NCI-H345 treated with DMSO at 0.1 percent for 48 hours (cell line): ENCODE results near the gene RMRP.

Experiments used
- DNase-seq: peaks from one replicate; lab custom pipeline; 2025; ENCODE audit not compliant: unreplicated experiment; lab: John Stamatoyannopoulos, UW

RMRP gene

DNA sequence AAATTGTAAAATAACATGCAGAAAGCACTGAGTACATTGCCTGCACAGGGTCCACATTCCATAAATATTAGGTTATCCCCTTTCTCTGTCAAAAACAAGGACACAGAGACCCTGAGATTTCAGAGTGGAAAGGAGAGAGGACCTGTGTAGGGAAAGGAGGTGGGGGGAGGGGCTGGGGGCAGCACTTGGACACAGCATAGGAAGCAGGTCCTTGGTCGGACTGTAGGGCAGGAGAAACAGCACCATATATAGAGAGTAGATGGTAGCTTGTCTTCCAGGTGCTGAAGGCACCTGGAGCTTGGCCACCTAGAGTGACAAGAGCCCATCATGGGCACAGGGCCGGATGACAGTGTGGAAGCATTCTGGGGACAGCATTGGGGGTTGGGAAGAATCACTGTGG is 29.5 kb upstream of the RMRP start:
- no peak for DNase-seq

GRCh38 chr9:35686222-35687203 is 28.7 kb upstream of the RMRP start:
- DNase-seq, result no peak

DNA sequence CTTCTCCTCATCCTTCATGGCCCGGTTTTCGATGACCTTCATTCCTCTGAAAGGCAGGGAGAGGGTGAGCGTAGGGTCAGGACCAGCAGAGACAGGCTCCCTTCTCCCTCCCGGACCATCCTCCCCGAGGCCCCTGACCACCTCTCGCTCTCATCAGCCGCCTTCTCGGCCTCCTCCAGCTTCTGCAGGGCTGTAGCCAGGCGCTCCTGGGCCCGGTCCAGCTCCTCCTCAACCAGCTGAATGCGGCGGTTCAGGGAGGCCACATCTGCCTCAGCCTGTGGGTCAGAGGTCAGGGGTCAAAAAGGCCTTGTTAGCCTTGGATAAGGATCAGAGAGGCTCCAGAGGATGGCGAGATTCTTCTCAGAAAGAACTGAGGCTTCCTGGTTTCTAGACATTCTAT is 27.7 kb upstream of the RMRP start:
- no peak for DNase-seq

- DNase-seq, result no peak
These were observed 27.1 kb upstream of the RMRP start for GRCh38 chr9:35684921-35685320.

GRCh38 chr9:35683323-35683722 is 25.5 kb upstream of the RMRP start:
- no peak for DNase-seq

- DNase-seq, result no peak
These were observed 24.9 kb upstream of the RMRP start for GRCh38 chr9:35682520-35683315.

- DNase-seq, result no peak
These were observed 24.2 kb upstream of the RMRP start for GRCh38 chr9:35682051-35682450.

DNA sequence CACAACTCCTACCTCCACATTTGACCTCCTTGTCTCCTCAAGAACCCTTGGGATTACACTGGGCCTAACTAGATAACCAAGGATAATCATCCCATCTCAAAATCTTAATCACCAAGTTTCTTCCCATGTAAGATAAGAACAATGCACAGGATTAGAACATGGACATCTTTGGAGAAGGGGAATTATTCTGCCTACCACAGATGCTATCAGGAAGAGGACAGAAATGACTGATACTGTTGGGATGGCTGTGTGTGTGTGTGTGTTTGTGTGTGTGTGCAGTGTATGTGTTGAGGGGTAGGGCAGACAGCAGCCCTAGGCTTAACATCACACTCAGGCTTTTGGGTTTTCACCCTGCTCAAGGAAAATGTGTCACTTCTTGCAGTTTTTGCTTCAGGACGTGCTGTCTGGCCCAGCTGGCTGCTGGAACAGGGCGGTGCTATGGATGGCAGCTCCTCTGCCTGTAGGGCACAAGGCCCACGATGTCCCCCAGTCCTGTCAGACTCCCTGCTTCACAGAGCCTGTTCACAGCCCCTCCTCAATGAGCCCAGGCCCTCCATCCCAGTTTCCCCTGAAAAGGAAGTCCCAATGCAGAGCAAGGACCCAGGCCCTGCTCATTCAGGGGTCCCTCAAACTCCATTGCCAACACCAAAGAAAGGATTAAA is 23.7 kb upstream of the RMRP start:
- DNase-seq, result no peak

GRCh38 chr9:35680331-35681105 is 22.7 kb upstream of the RMRP start:
- no peak for DNase-seq

DNA sequence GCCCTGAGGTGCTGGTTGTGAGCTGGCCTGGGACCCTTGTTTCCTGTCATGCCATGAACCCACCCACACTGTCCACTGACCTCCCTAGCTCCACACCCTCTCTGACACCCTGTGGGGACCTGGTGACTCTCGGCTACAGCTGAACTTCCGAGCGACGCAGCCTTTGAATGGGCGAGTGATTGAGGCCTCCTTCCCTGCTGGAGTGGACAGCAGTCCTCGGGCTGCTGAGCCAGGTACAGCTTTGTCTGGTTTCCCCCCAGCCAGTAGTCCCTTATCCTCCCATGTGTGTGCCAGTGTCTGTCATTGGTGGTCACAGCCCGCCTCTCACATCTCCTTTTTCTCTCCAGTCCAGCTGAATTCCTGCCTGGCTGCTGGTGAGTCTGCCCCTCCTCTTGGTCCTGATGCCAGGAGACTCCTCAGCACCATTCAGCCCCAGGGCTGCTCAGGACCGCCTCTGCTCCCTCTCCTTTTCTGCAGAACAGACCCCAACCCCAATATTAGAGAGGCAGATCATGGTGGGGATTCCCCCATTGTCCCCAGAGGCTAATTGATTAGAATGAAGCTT is 22.0 kb upstream of the RMRP start:
- no peak for DNase-seq

DNA sequence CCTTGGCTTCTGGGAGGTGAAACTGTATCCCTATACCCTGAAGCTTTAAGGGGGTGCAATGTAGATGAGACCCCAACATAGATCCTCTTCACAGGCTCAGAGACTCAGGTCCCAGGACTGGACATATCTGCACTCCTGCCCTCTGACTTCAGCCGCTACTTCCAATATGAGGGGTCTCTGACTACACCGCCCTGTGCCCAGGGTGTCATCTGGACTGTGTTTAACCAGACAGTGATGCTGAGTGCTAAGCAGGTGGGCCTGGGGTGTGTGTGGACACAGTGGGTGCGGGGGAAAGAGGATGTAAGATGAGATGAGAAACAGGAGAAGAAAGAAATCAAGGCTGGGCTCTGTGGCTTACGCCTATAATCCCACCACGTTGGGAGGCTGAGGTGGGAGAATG is 21.3 kb upstream of the RMRP start:
- DNase-seq, result no peak

DNA sequence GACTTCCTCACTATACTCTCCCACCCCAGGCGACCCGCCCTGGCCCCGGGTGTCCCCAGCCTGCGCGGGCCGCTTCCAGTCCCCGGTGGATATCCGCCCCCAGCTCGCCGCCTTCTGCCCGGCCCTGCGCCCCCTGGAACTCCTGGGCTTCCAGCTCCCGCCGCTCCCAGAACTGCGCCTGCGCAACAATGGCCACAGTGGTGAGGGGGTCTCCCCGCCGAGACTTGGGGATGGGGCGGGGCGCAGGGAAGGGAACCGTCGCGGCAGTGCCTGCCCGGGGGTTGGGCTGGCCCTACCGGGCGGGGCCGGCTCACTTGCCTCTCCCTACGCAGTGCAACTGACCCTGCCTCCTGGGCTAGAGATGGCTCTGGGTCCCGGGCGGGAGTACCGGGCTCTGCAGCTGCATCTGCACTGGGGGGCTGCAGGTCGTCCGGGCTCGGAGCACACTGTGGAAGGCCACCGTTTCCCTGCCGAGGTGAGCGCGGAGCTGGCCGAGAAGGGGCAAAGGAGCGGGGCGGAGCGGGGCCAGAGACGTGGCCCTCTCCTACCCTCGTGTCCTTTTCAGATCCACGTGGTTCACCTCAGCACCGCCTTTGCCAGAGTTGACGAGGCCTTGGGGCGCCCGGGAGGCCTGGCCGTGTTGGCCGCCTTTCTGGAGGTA is 18.0 kb upstream of the RMRP start:
- no peak for DNase-seq

DNA sequence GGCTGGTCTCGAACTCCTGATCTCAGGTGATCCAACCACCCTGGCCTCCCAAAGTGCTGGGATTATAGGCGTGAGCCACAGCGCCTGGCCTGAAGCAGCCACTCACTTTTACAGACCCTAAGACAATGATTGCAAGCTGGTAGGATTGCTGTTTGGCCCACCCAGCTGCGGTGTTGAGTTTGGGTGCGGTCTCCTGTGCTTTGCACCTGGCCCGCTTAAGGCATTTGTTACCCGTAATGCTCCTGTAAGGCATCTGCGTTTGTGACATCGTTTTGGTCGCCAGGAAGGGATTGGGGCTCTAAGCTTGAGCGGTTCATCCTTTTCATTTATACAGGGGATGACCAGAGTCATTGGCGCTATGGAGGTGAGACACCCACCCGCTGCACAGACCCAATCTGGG is 17.4 kb upstream of the RMRP start:
- no peak for DNase-seq

DNA sequence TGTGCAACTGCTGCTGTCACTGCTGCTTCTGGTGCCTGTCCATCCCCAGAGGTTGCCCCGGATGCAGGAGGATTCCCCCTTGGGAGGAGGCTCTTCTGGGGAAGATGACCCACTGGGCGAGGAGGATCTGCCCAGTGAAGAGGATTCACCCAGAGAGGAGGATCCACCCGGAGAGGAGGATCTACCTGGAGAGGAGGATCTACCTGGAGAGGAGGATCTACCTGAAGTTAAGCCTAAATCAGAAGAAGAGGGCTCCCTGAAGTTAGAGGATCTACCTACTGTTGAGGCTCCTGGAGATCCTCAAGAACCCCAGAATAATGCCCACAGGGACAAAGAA is 16.2 kb upstream of the RMRP start:
- no peak for DNase-seq

DNA sequence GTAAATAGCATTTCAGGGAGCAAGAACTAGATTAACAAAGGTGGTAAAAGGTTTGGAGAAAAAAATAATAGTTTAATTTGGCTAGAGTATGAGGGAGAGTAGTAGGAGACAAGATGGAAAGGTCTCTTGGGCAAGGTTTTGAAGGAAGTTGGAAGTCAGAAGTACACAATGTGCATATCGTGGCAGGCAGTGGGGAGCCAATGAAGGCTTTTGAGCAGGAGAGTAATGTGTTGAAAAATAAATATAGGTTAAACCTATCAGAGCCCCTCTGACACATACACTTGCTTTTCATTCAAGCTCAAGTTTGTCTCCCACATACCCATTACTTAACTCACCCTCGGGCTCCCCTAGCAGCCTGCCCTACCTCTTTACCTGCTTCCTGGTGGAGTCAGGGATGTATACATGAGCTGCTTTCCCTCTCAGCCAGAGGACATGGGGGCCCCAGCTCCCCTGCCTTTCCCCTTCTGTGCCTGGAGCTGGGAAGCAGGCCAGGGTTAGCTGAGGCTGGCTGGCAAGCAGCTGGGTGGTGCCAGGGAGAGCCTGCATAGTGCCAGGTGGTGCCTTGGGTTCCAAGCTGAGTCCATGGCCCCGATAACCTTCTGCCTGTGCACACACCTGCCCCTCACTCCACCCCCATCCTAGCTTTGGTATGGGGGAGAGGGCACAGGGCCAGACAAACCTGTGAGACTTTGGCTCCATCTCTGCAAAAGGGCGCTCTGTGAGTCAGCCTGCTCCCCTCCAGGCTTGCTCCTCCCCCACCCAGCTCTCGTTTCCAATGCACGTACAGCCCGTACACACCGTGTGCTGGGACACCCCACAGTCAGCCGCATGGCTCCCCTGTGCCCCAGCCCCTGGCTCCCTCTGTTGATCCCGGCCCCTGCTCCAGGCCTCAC is 15.6 kb upstream of the RMRP start, which contains the start of gene CA9:
CA9 (plus strand) TSS at position 797 of the 893 bp plus-strand sequence; CDS start at position 829, 32 bp downstream.
- DNase-seq, result no peak

DNA sequence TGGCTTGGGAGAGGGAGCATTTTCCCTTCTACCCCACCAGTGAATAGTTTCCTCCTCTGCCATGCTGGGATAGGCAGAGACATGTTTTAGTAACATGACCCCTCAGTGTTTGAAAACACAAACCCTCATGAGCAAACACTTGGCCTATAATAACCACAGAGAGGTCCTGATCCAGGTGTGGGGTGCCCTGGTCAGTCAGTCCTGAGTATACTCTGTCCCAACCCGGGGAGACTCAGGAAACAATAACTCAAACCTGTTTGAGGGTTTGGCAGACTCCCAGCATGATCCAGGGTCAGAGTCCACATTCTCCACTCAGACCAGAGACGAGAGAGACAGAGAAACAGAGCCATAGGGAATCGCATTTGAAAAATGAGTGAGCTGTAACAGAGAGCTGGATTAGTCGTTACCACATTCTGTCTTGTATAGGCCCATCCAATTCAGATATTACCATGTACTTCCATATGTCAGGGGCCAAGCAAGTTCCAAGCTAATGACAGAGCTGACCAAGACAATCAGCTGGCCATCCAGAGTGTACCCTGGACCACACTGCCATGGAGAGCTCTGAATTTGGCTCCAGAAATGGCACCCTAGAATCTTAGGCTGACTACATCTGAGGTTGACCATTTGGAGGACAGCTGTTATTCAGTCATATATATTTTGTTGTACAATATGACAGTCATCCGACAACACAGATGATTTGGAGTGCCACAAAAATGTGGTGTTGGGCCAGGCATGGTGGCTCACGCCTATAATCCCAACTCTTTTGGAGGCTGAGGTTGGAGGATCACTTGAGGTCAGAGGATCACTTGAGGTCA is 11.7 kb upstream of the RMRP start:
- no peak for DNase-seq

DNA sequence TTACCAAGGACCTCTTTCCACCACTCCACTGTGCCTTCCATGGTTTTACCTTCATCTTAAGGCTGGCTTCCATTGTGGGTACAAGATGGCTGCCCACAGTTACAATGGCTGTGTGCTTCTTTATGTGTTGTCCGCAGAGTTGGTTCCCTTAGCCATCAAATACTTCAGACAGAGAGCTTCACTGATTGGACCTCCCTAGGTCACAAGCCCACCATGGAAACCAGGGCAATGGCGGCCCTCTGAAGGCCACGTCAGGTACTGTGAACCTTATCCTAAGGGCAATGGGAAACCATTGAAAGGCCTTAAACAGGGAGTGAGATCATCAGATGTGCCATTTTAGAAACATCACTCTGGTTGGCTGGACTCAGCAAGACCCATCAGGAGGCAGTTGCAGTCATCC is 10.1 kb upstream of the RMRP start:
- no peak for DNase-seq

GRCh38 chr9:35666549-35666948 is 8.7 kb upstream of the RMRP start:
- no peak for DNase-seq
